H9 (cell line): ENCODE results near the gene ZNF224. TPM values are rescaled to one million over a fixed set of nuclear protein-coding genes. Genes with fewer than 3 reads are reported as not detected.

ENCODE experiments used
- DNase-seq: peaks from one replicate; pipeline ENCODE4 v3.0.0-alpha.2; 2017
- H2AFZ ChIP-seq: one replicate; pipeline ENCODE4 v1.6.1; 2013; ENCODE audit warnings: mild to moderate bottlenecking, low read length, control low read depth, moderate library complexity
- H2AK5ac ChIP-seq: 2 replicates; pipeline ENCODE4 v1.6.1; 2013; ENCODE audit warnings: low read length, control low read depth, mixed read lengths; ENCODE audit not compliant: insufficient read length
- H2BK120ac ChIP-seq: one replicate; pipeline ENCODE4 v1.6.1; 2013; ENCODE audit warnings: low read depth, mild to moderate bottlenecking, low read length, control low read depth, inconsistent platforms; ENCODE audit not compliant: poor library complexity, severe bottlenecking
- H2BK12ac ChIP-seq: 2 replicates; pipeline ENCODE4 v1.6.1; 2013; ENCODE audit warnings: low read length, control low read depth, mixed read lengths, low read depth; ENCODE audit not compliant: insufficient read length
- H2BK15ac ChIP-seq: 2 replicates; pipeline ENCODE4 v1.6.1; 2013; ENCODE audit warnings: low read depth, low read length, control low read depth
- H2BK20ac ChIP-seq: one replicate; pipeline ENCODE4 v1.6.1; 2013; ENCODE audit warnings: low read depth, mild to moderate bottlenecking, low read length, control low read depth, inconsistent platforms; ENCODE audit not compliant: poor library complexity, severe bottlenecking
- H2BK5ac ChIP-seq: 2 replicates; pipeline ENCODE4 v1.6.1; 2013; ENCODE audit warnings: low read length, control low read depth, mixed read lengths; ENCODE audit not compliant: insufficient read length
- H3K14ac ChIP-seq: 2 replicates; pipeline ENCODE4 v1.6.1; 2013; ENCODE audit warnings: low read length, control low read depth; ENCODE audit not compliant: insufficient read depth
- H3K18ac ChIP-seq: 2 replicates; pipeline ENCODE4 v1.6.1; 2013; ENCODE audit warnings: low read depth, mild to moderate bottlenecking, mixed read lengths, low read length, control low read depth; ENCODE audit not compliant: insufficient read length
- H3K23ac ChIP-seq: 2 replicates; pipeline ENCODE4 v1.6.1; 2013; ENCODE audit warnings: low read length, control low read depth, mixed read lengths, low read depth; ENCODE audit not compliant: insufficient read length
- H3K23me2 ChIP-seq: 2 replicates; pipeline ENCODE4 v1.6.1; 2013; ENCODE audit warnings: low read depth, mild to moderate bottlenecking, mixed read lengths, low read length, control low read depth; ENCODE audit not compliant: insufficient read length, poor library complexity, severe bottlenecking
- H3K27ac ChIP-seq: 2 replicates; pipeline ENCODE4 v1.5.1; 2013; ENCODE audit warnings: low read length, control low read depth, mixed read lengths, low read depth; ENCODE audit not compliant: insufficient read length
- H3K27me3 ChIP-seq: 2 replicates; pipeline ENCODE4 v1.6.1; 2013; ENCODE audit warnings: low read length, control low read depth, inconsistent platforms; ENCODE audit not compliant: insufficient read depth
- H3K4ac ChIP-seq: 2 replicates; pipeline ENCODE4 v1.6.1; 2013; ENCODE audit warnings: low read depth, mild to moderate bottlenecking, control low read depth, inconsistent platforms, low read length, moderate library complexity
- H3K4me1 ChIP-seq: 2 replicates; pipeline ENCODE4 v1.6.1; 2013; ENCODE audit warnings: low read length, control low read depth, inconsistent platforms; ENCODE audit not compliant: insufficient read depth
- H3K4me2 ChIP-seq: 2 replicates; pipeline ENCODE4 v1.6.1; 2013; ENCODE audit warnings: low read length, control low read depth, mixed read lengths; ENCODE audit not compliant: insufficient read length, insufficient read depth
- H3K56ac ChIP-seq: 2 replicates; pipeline ENCODE4 v1.6.1; 2013; ENCODE audit warnings: low read depth, mild to moderate bottlenecking, mixed read lengths, low read length, control low read depth; ENCODE audit not compliant: insufficient read length
- H3K79me1 ChIP-seq: 2 replicates; pipeline ENCODE4 v1.6.1; 2013; ENCODE audit warnings: low read depth, mild to moderate bottlenecking, moderate library complexity, low read length, control low read depth, inconsistent platforms; ENCODE audit not compliant: insufficient read depth, poor library complexity, severe bottlenecking
- H3K79me2 ChIP-seq: 2 replicates; pipeline ENCODE4 v1.6.1; 2013; ENCODE audit warnings: low read length, control low read depth, inconsistent platforms; ENCODE audit not compliant: insufficient read depth
- H3K9ac ChIP-seq: 2 replicates; pipeline ENCODE4 v1.6.1; 2013; ENCODE audit warnings: low read length, control low read depth, mixed read lengths; ENCODE audit not compliant: insufficient read length; ENCODE audit errors: extremely low read depth
- H3K9me3 ChIP-seq: one replicate; pipeline ENCODE4 v1.6.1; 2013; ENCODE audit warnings: low read depth, low read length, inconsistent platforms; ENCODE audit not compliant: control insufficient read depth
- H3T11ph ChIP-seq: one replicate; pipeline ENCODE4 v1.6.1; 2013; ENCODE audit warnings: mild to moderate bottlenecking, low read length, control low read depth, inconsistent platforms
- H4K20me1 ChIP-seq: one replicate; pipeline ENCODE4 v1.6.1; 2013; ENCODE audit not compliant: control insufficient read depth, insufficient read length, insufficient read depth
- H4K5ac ChIP-seq: 2 replicates; pipeline ENCODE4 v1.6.1; 2013; ENCODE audit warnings: low read depth, mild to moderate bottlenecking, mixed read lengths, low read length, control low read depth; ENCODE audit not compliant: insufficient read length
- H4K8ac ChIP-seq: replicated peaks from 2 replicates; pipeline ENCODE4 v1.6.1; 2013; ENCODE audit warnings: low read length, control low read depth, mixed read lengths, low read depth; ENCODE audit not compliant: insufficient read length
- H4K91ac ChIP-seq: 2 replicates; pipeline ENCODE4 v1.6.1; 2013; ENCODE audit warnings: low read depth, mild to moderate bottlenecking, moderate library complexity, mixed read lengths, low read length, control low read depth; ENCODE audit not compliant: insufficient read length
- H3K27ac Mint-ChIP-seq, 3 experiments: 2 replicates in 2 of 3; 3 replicates in 1 of 3; pipeline ENCODE4 v1.8.0; 2020 to 2021; ENCODE audit warnings: mixed read lengths in 3 of 3, mild to moderate bottlenecking in 1 of 3, moderate library complexity in 1 of 3
- H3K27me3 Mint-ChIP-seq: 2 replicates; pipeline ENCODE4 v1.8.0; 2021; ENCODE audit warnings: low read depth, mild to moderate bottlenecking, moderate library complexity, mixed read lengths
- H3K36me3 Mint-ChIP-seq, 3 experiments: 2 replicates in 2 of 3; 3 replicates in 1 of 3; pipeline ENCODE4 v1.8.0; 2020 to 2021; ENCODE audit warnings: low read depth in 3 of 3, mixed read lengths in 3 of 3; ENCODE audit not compliant: insufficient read depth in 1 of 3
- H3K4me1 Mint-ChIP-seq, 2 experiments: 2 replicates each; pipeline ENCODE4 v1.8.0; 2020; ENCODE audit warnings: mixed read lengths in 2 of 2
- H3K4me3 Mint-ChIP-seq, 2 experiments: 2 replicates in 1 of 2; 3 replicates in 1 of 2; pipeline ENCODE4 v1.8.0; 2020 to 2021; ENCODE audit warnings: mild to moderate bottlenecking in 2 of 2, mixed read lengths in 2 of 2, moderate library complexity in 1 of 2
- H3K9me3 Mint-ChIP-seq, 2 experiments: 2 replicates in 1 of 2; 3 replicates in 1 of 2; pipeline ENCODE4 v1.8.0; 2020; ENCODE audit warnings: mild to moderate bottlenecking in 2 of 2, mixed read lengths in 2 of 2, moderate library complexity in 1 of 2
- CTCF ChIP-seq: fragments of 200-600 bp; sonication (generic); conservative IDR thresholded peaks from 3 replicates; pipeline ENCODE4 v1.8.0; 2021; ENCODE audit warnings: antibody characterized with exemption, mild to moderate bottlenecking
- WGBS: extraction: QIAGEN DNeasy Blood & Tissue Kit; methylation state at CpG from one replicate; pipeline ENCODE4 v1.1.7; 2013; ENCODE audit warnings: missing lambda C conversion rate, low lambda C conversion rate, mixed read lengths; ENCODE audit not compliant: insufficient read length; ENCODE audit errors: extremely low coverage; 5-methylcytosine and 5-hydroxymethylcytosine counted together
- total RNA-seq: library from RNA; stranded (reverse); gene quantifications from 2 replicates; pipeline ENCODE4 v1.2.1, GENCODE V29; 2021

Gene ZNF224
- total RNA-seq, 1 experiment from 2014 or later = 19.0 TPM

- no peak overlapping the region for H3K4me2 ChIP-seq
- no peak overlapping the region for H3K14ac ChIP-seq
- Mint-ChIP-seq H3K36me3 (peaks cover 39 to 52% (median 50%) of the 10 kb centered on the region in 3 experiments), H3K27ac (no peak overlapping the region), H3K27me3 (peaks cover 33% of the 10 kb centered on the region), H3K4me1 (peaks cover 12 to 16% of the 10 kb centered on the region in 2 experiments), H3K4me3 (no peak overlapping the region), H3K9me3 (peaks cover 48 to 56% of the 10 kb centered on the region in 2 experiments)
- H3T11ph ChIP-seq = no peak overlapping the region
- no peaks in the 10 kb centered on the region for H3K79me2 ChIP-seq
- no peak overlapping the region for H2BK15ac ChIP-seq
- H2BK20ac ChIP-seq = no peak overlapping the region
- no peaks in the 10 kb centered on the region for H3K79me1 ChIP-seq
- no CpG with 5 or more reads among the region's 1 CpG for WGBS
- no peak overlapping the region for H3K23ac ChIP-seq
- no peak overlapping the region for H2AFZ ChIP-seq
- peaks cover 14% of the 10 kb centered on the region for H3K23me2 ChIP-seq
- no peak overlapping the region for H2AK5ac ChIP-seq
- no peaks in the 10 kb centered on the region for H3K4me1 ChIP-seq
- no peak overlapping the region for H3K9ac ChIP-seq
- H4K8ac ChIP-seq = no peak overlapping the region
- H3K27ac ChIP-seq = no peak overlapping the region
- no peak overlapping the region for H2BK5ac ChIP-seq
- no peak overlapping the region for H4K91ac ChIP-seq
- H2BK12ac ChIP-seq = no peak overlapping the region
- no peaks in the 10 kb centered on the region; the same call in 1 of the 2 replicates for H3K27me3 ChIP-seq
- no peak overlapping the region for H4K5ac ChIP-seq
- no peak overlapping the region for H3K18ac ChIP-seq
- no peaks in the 10 kb centered on the region for H4K20me1 ChIP-seq
- no peak for DNase-seq
- no peak overlapping the region for H3K56ac ChIP-seq
- peaks cover 16% of the 10 kb centered on the region for H3K9me3 ChIP-seq
- no peak for TF ChIP-seq CTCF
- H3K4ac ChIP-seq = no peak overlapping the region
- no peak overlapping the region for H2BK120ac ChIP-seq
Measured at GRCh38 chr19:44069415-44069814, 24.7 kb upstream of the ZNF224 start.
